Kidney glomerular epithelial cell (primary cell): ENCODE measurements around the gene FILIP1.

Experiments
- DNase-seq: peaks from one replicate; lab custom pipeline; 2025; lab: John Stamatoyannopoulos, UW

FILIP1 gene, protein sequence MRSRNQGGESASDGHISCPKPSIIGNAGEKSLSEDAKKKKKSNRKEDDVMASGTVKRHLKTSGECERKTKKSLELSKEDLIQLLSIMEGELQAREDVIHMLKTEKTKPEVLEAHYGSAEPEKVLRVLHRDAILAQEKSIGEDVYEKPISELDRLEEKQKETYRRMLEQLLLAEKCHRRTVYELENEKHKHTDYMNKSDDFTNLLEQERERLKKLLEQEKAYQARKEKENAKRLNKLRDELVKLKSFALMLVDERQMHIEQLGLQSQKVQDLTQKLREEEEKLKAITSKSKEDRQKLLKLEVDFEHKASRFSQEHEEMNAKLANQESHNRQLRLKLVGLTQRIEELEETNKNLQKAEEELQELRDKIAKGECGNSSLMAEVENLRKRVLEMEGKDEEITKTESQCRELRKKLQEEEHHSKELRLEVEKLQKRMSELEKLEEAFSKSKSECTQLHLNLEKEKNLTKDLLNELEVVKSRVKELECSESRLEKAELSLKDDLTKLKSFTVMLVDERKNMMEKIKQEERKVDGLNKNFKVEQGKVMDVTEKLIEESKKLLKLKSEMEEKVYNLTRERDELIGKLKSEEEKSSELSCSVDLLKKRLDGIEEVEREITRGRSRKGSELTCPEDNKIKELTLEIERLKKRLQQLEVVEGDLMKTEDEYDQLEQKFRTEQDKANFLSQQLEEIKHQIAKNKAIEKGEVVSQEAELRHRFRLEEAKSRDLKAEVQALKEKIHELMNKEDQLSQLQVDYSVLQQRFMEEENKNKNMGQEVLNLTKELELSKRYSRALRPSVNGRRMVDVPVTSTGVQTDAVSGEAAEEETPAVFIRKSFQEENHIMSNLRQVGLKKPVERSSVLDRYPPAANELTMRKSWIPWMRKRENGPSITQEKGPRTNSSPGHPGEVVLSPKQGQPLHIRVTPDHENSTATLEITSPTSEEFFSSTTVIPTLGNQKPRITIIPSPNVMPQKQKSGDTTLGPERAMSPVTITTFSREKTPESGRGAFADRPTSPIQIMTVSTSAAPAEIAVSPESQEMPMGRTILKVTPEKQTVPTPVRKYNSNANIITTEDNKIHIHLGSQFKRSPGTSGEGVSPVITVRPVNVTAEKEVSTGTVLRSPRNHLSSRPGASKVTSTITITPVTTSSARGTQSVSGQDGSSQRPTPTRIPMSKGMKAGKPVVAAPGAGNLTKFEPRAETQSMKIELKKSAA (N-terminal part only)

DNA sequence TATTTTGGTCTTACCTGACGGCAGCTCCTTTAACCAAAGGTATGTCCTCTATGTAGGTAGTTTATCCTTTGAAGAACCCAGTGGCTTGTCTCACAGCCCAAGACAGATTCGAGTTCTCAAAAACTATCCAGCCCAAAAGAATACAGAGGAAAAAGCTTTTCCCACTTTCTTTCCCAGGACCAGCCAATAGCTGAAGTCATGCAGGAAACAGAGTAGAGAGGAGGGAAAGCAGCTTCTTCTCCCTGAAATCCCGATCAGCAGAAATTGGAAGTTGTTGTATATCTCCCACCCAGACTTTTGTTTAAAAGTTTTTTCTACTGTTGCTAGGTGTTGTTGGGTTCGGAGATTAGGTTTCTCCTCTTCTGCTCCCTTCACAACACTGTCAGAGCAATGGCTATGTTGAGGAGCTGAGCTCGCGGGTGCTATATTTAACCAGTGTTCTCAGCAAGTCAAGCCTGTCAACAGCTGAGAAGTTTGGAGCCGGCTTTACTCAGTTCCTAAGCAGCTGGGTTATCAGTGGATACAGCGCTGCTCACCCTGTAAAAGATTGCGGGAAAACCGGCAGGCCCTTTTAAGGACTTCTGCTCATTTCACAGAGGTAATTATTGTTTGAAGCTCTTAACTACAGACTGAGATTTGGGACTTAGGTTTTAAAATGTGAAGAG is at the start of gene FILIP1:
Gene FILIP1 (minus strand): TSS at position 401 of the 665 bp plus-strand sequence. CDS start 78,828 bp downstream, outside the sequence.
- DNase-seq: no peak

DNA sequence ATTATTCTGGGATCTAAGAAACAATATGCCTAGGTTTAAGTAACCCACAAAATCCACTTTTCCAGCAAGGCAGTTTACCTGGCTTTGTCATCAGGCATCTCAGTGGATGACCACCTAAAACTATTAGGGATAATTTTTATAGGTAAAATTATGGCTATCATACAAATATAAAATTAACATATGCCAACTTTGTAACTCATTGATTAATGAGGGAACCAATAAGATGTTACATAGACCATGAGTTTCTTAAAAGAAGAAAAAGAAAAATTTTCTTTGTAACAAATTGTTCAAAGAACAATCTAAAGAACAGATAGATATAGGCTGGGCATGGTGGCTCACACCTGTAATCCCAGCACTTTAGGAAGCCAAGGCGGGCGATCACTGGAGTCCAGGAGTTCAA is 49.7 kb upstream of the FILIP1 start:
- DNase-seq: no peak

DNA sequence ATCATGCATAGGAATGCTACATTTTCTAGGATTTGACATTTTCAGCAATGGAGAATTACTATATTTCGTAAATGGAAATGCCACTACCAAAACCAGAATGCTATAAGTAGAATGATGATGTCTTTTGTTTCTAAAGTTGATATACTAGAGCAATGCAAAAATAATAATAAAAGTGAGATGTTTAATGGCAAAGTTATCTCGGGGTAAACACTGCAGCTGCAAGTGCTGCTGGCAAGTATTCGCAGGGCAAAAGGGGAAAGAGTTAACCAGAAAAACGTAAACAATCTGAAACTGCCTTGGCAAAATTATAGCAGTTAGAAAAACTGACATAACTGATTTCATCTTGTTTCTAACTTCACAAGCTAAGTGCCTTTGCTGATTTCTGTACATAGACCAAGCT is 45.5 kb upstream of the FILIP1 start:
- DNase-seq: no peak

DNA sequence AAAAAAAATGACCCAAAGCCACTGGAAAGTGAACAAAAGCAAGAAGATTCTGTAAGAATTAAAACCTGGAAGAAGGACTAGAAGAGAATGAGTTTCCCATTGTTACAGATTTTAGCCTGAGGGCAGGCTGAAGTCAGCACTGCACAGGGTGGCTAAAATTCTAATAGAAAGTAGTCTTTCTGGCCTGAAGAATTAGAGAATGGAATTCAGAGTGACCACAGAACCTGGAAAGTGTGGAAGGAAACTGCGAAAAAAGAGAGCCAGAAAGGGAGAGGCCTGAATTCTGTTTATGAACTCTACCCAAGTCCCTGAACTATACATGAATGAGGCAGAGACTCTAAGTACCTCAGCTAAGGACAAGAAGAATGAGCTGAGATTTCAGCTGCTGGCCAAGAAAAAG is 38.9 kb upstream of the FILIP1 start:
- DNase-seq: no peak

DNA sequence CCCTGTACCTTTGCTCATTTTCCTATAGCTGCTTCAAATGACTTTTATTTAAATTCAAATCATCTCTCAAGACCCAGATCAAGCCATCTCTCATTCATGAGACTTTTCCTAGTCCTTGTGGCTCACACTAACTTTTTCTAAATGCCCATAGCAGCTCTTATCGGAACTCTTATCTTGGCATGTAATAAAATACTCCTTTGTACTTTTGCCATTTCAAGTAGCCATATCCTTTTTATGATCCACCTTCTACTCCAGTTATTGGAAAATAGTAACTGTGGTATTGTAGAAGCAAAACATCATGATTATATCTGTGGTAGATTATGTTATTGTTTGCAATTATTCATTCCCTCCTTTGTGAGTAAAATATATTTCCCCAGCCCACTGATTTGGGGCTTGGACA is 37.6 kb upstream of the FILIP1 start:
- DNase-seq: no peak

DNA sequence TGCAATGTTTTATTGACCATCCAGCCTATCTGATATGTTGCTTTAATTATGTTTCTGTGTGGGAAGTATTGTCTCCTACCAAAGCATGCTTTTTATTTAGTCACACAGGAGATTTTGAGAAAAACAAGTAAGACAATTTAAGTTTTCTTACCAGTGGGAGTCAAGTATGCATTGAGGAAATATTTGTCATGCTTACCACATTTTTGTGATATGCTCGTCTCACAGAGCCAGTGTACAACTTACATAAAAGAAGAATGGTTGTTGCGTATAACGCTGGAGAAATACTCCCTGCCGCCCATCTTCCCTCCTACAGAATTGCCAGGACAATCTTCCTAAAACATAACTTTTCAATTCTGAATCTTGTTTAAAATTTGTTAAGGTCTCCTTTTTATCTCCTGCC is 37.1 kb upstream of the FILIP1 start:
- DNase-seq: no peak

DNA sequence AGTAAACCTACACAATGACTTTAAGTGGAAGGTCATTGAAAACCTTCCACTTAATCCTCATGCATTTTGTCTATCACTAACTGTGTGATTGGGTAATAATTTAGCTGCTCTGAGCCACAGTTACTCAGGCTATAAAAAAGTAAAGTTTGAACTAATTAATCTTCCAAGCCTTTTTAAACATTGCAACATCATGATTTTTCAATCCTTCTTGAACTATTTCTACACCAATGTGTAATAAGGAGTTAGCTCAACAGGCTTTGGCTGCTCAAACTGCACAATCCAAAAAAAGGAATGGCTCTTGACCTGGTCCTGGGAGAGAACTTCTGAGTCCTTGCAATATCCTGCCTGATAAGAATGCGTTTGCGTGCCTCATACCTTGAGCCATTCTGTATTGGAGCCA is 34.8 kb upstream of the FILIP1 start:
- no peak for DNase-seq

DNA sequence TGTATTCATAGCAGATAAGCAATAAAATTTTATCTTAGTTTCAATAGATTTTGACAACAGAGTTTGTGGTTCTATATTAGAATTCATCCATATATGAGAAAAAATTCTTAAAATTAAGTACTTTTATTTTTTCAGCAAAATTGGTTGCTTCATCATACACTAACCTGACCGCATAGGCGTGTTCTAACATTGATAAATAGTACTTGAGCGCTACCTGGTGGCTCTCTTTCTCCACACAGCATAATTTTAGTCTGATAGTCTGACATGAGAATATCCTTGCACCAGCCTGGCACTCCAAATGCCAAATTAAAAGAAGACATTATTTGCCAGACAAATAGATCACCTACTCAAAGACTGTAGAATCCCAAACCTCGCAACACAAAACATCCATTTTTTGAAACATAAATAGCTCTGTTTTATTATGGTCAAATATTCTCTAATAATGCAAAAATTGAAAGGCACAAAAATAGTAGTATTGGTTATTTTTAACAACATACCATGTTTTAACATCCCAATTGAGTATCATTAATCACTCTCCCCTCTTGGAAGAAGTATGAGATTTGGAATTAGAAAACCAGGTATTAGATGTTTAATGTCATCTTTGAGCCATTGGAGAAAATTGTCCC is 33.0 kb upstream of the FILIP1 start:
- peak; percentile 55 for DNase-seq

DNA sequence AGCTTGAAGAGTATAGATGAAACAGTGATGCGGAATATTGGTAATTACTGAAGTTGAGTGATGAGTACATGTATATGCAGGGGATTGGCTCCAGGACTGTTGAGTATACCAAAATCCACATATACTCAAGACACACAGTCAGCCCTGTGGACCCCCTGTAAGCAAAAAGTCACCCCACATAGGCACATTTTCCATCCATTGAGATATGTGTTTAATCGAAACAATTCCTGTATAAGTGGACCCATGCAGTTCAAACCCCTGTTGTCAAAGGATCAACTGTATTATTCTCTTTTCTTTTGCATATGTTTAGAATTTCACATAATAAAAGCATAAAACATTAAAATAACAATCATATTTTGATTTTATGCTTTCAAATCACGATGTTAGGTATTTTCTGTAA is 32.1 kb upstream of the FILIP1 start:
- no peak for DNase-seq

DNA sequence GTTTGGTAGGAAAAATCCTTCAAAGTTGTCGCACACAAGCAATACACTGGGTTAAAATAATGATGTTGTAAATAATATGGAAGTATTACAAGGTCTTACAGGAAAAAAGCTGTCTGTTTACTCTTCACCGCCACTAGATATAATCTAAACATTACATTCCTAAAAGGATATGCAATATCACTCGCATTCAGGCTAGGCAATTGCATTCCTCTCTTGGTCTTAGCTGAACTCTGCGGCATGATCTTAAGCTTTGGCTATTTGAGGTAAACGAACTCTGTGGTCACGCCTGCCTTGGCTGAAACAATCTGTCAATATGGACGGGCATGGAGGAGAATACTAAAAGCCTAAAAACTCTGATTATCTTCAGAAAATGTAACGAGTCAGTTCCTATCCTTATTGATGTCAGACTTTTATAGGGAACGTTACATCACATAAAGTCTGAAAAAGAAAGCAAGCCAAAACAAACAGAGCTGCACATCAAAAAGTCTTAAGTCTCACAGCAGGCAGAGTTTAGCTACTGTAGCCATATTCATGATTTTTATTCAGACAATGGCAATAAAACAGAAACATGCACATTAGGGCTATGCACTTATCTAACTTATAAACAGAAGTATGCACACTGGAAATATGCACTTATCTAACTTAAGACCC is 30.8 kb upstream of the FILIP1 start:
- DNase-seq: peak; percentile 96

DNA sequence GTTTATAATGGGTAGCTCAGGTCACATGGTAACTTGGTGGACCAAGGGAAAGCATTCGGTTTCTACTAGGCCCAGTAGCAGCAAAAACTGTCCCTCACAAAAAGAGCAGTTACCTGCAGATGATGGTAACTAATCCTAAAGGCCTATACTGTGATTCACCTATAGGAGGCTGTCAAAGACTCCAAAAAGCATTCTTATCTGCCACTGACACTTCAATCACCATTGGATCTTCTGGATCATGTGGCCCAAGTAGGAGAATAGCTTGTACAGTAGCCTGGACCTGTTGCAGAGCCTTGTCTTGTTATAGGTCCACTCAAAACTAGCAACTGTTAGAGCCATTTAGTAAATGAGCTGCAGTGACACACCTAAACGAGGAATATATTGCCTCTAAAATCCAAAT is 23.2 kb upstream of the FILIP1 start:
- no peak for DNase-seq

DNA sequence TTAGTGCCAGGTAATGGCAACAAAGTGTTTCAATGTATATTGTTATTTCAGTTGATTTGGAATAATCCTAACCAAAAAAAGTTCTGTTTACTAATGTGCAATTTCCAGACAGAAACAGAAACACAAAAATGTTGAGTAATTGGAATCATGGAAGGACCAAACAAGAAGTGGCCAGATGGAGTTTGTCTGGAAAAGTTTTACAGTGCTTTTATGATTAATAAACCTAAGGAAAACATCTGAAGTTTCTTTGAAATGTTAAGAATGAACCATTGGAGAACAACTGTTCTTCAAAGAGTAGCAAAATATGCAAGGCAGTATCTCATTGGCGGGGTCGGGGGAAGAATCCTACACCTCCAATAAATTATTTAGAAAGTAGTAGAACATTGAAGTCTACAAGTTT is 19.0 kb upstream of the FILIP1 start:
- DNase-seq: no peak

DNA sequence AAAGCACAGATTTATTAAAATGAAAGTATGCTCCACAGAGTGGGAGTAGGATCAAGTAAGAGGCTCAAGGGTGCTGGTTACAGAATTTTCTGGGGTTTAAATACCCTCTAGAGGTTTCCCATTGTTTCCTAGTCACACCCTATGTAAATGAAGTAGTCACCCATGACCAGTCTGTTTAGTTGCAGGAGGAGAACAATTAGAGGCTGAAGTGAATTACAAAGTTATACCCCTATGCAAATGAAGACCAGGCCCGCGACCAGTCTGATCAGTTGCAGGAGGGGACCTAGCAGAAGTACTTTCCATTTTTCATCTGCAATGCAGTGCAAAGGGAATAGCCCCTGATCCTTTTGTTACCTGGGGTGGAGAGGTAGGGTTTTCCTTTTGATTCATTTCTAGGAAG is 11.8 kb upstream of the FILIP1 start:
- DNase-seq: no peak

DNA sequence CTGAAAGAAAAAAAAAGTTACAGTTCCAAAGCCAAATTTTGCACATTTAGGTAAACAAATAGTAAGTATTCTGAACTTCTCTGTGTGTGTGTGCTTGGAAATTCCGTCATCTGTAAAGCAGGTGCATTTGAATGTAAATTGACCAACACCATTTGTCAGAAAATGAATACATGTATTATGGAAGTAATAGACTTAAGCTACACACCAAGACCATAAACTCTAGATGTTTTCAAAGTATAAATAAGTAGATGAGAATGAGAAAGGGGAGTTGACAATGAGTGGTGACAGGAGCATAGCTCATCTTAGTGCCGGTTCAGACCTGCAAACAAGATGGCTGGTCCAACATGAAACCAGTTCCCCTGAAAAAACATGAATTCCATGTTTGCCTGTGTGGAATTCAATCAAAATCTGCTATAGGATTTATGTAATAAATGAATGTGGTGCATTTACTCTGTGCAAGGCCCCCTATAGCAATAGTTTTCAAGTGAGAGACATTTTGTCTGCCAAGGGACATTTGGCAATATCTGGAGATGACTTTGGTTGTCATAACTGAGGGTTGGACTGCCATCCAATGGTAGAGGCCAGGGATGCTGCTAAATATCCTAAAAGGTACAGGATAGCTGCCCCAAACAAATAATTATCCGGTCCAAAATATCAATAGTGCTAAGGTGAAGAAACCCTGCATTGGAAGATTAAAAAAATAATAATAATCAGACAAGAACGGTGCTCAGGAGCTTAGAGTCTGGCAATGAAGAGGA is 11.0 kb upstream of the FILIP1 start:
- DNase-seq: no peak

DNA sequence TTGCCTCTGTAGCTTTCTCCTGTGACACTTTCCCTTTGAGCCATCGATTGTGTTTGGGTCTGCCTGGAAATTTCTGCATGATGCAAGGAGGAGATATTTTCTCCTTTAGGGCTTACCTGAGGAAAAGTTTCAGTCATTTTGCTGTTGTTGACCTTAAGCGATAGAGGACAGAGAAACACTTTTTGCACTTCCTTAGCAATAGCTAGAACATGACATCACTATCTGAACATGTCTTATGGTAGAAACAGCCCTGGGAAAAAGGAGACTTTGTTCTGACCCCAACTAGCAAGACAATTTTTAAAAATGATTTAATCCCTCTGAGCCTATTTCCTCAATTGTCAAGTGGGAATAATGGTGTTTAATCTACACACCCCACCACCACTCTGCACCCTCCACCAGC is 9.7 kb upstream of the FILIP1 start:
- DNase-seq: no peak

DNA sequence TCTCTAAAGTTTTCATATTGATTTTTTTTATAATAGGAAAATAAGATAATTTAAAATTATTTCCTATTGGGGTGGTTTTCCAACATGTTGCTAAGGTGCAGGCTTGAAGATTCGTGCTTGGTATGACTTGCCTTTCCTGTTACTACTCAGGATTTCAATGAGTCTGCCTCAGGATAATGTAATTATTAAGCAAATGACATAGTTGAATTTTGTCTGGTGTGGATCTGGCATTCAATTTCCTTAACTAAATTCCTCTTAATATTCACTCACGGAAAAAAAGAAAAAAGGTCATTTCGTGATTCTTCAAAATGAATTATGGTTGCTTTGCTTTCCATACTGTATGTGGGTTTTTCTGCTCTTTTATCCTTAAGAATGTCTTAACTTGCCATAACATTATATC is 9.3 kb upstream of the FILIP1 start:
- DNase-seq: no peak

DNA sequence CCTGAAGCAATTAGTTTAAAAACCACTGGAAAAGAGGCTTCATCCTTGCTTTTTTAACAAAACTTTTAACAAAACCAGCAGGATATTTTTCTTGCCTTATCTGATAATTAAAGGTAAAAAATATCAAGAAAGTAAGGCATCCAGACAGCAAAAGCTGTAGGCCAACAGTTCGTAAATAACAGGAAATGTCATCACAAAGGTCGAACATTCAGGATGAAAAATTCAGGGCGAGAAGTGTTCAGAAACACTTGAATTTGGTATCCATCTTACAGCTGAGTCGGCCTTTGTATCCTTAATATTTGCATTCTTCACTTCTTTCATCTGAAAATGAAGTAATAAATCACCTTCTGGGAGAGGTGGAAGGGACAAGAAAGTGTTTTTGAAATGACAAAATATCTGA is 8.2 kb upstream of the FILIP1 start:
- no peak for DNase-seq

DNA sequence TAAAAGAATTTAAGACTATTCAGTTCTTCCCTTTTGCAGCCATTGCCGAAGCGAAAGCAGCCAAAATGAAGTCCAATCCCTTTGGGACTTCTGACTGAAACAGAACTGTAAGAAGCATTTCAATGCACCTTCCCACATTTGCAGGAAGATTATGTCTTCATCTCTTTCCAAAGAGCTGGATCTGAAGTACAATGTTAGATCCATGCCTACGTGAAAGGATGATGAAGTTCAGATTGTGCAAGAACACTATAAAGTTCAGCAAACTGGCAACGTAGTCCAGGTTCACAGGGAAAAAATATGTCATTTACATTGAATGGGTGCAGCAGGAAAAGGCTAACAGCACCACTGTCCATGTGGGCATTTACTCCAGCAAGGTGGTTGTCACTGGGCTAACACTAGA is 6.0 kb upstream of the FILIP1 start:
- no peak for DNase-seq

DNA sequence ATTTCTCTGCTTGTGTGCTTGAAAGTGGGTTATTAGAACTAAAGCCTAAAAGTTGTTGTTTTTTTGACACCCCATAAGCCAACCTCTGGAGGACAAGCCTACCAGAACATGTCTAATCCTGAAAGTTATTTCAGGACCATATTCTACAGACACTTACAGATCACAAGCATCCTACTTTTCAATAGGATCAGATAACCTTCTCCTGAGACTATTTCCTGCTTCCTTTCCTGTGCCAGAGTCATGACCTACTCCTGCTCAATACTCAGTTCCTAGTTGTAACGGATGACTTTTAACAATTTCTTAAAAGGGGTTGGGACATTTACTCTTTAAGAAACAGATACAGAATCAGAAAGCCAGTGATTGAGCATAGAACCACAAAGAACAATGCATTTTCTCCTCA is 5.3 kb upstream of the FILIP1 start:
- no peak for DNase-seq

DNA sequence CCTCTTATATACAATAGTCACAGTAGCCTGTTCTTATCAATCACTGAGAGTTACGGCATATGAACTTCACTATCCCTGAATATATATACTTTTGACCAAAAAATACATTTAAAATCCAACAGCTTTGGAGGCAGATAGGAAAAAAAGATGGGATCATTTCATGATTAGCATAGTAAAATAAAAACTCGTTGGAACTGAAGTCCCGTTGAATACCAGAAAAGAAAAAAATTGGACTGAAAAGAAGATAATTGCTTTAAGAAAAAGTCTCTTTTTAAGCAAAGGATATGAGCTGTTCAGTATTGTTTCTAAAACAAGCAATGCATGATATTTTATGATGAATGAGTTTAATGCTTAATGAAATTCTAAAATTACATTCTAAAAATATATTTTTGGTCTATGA is 4.4 kb upstream of the FILIP1 start:
- no peak for DNase-seq
